GM19397 (cell line): ENCODE data around the gene PFDN1.
A peak's percentile ranks its signal among the peaks of the same experiment; 100 is the strongest.
"Not testable (repeated sequence)": the region's sequence is repeated elsewhere in the genome, so short reads cannot be mapped to it uniquely, and the experiment has no call there.

Experiments used
- ATAC-seq: cut with Tn5 transposase; IDR thresholded peaks from one replicate; pipeline ENCODE4 v1.9.1; 2021; ENCODE audit warnings: mild to moderate bottlenecking, moderate library complexity; ENCODE audit not compliant: unreplicated experiment

PFDN1 gene

DNA sequence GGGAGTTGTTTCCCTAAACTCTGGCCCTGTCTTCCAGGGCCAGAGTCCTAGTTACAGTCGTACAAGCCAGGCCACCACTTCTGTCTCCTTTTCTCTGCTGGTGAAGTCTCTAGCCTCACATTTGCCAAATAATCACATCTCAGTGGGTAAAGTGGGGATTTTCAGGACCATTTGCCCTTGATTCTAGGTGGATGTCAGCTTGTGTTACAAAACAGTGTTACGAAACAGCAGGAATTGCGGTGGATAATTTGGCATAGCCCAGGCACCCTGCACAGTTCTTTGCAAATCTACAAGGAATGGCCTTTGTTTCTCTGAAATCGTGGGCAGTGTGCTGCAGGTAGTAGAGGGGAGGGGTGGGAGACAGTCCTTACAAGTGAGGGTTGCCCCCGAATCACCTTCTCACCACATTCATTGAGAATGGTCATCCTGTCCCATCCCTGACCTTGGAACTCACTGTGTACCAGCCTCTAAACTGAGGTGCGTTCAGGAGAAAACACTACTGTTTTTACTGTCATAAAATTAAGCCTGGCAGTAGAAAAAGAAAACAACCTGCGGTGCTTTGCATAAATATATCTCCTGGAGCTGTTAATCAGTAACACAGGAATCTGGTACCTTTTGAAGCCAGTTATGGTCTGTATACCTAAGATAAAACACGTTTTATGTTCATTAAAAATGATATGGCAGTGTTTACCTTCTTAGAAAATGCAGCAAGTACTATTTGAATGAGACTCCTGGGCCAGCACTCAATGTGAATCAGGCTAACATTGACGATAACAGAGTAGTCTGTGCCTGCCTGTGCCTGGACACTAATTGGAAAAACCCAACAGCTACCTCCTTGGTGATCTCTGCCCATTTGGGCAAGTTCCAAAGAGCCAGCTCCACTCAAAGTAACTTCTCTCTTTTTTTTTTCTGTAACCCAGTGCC lies 83.6 kb downstream of the PFDN1 start:
- peak; percentile 35 for ATAC-seq

DNA sequence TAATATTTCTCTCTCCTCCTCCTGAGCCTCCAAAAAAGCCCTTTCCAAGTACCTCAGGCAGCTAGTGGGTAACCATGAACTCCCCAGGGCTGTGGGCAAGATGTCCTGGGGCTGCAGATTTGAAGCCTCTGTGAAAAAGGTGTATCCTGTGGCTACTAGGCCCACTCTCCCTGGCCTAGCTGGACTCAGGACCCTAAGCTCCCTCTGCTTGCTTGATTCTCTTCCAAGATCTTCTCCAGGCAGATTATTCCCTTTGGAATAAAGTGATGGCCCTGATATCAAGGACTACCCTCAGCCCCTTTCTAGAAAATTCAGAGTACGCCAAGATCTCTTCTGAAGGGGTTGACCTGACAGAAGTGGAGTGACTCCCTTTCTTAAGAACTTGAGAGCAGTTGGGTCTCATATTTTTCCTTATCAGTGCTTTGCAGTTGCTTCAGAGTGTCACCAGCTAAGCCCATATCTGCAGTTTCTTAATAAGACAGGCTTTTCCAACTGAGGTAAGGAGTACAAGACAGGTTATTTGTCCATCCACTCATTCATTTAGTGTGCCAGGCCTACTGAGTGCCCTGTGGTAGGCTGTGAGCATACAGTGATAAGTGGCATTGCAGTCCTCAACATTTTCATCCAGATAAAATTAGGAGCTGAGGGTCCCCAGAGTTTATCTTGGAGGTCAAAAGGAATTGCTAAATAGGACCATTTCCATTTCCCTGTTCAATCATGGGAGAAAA lies 85.4 kb downstream of the PFDN1 start:
- ATAC-seq, result no peak

DNA sequence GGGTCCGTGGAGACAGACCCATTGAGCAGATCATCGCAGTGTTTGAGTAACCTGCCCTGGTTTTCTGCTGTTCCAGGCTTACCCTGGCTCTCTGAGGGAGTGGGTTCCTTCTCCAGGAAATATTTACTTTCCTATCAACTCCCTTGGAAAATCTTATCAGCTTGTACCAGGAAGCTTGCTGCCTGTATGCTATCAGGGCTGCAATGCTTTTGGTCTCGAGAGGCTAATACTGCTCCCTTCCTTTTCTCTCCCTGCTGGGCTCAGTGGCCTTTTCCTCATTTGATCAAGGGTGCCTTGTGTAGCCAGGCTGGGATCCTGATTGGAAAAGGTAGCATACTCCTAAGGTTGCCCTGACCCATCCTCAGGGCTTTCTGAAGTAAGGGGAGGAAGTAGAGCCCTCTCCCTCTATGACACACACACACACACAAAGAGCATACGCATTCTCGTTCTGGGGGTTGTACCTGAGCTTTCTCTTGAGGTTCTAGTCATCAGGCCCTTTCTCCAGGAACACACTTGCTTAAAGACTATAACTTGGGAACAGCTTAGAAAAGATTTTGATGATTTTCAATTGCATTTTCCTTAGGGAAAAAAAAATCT lies 86.3 kb downstream of the PFDN1 start:
- ATAC-seq, result no peak

DNA sequence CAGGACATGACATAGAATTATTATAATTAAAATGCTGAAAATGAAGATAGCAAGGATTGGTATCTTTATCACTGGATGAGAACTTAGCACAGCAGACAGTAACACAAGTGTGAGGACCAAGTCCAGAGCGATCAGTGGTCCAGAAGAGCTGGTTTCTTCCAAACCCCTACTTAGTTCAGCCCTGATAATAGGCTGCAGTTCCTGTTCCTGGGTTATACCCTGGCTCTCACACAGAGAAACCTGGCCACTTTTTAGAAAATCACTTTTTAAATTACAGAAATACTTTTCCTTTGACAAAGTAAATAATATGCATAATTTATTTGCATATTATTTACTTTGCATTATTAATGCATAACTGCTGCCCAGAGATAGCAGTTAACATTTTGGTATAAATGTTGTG lies 87.6 kb downstream of the PFDN1 start:
- ATAC-seq, result no peak

DNA sequence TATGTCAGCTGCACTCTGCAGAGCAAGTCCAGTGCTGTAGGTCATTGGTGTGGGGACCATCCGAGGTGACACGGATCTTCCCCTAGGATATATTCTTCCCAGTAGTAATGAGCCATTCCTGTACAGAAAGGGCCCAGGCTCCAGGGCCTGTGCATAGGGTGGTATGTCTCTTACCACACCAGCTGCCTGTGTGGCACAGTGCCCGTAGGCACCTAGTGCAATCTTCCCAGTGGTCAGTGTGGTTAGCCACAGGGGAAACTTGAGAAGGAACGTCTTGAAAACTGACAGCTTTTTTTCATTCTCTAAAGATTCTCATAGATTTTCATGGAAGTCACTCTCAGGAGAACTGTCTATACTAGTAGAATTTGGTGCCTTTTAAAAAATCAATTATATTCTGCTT lies 88.1 kb downstream of the PFDN1 start:
- ATAC-seq, result no peak

DNA sequence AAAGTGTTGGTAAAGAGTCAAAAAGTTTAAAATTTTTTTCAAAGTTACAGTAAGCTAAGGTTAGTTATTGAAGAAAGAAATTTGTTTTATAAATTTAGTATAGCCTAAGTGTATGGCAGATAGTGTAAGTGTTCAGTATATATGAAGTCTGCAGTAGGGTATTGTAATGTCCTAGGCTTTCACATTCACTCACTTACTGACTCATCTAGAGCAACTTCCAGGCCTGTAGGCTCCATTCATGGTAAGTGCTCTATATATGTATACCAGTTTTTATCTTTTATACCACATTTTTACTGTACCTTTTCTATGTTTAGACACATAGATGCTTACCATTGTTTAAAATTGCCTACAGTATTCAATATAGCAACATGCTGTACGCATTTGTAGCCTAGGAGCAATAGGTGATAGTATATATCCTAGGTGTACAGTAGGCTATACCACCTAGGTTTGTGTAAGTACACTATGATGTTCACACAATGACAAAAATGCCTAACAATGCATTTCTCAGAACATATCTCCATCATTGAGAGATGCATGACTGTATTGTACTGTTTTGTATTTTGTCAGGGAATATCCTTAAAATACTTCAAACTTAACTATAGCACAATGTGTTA lies 89.4 kb downstream of the PFDN1 start:
- no peak for ATAC-seq

DNA sequence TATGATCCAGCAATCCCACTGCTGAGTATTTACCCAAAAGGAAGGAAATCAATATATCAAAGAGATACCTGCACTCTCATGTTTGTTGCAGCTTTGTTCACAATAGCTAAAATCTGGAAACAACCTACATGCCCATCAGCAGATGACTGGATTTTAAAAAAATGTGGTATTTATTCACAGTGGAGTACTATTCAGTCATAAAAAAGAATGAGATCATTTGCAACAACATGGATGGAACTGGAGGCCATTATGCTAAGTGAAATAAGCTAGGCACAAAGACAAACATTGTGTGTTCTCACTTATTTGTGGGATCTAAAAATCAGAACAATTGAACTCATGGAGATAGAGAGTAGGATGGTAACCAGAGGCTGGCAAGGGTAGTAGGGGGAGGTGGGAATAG lies 94.8 kb downstream of the PFDN1 start:
- no peak for ATAC-seq

DNA sequence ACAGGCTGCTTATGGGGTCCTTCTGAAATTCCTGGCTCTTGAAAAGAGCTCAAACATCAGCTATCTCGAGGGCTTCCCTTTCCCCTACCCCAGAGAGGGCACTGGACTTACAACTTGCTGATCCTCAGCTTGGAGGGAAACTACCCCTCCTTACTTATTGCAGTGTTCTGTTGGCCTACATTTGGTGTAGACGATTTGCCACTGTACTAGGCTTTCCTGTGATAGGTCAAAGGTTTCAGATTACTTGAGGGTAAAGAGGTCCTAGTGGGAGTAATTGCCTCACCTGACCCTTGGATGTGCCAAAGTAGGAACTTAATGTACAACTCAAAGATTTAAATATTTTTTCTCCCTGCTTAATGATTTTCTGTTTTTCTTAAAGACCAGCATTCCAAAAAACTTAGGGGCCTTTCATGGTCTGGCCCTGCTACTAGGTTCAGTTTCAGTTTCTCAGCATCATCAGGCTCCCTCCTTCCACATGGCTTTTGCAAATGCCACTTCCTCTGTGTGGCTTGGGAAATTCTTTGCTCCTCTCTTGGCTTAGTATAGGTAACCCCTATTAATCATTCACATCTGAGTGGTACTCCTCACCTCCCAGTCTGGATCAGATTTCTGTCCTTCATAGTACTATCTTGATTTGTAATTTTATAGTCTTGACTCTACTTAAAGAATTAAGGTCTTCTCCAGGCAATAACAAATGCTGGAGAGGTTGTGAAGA lies 95.5 kb downstream of the PFDN1 start:
- peak; percentile 68 for ATAC-seq

DNA sequence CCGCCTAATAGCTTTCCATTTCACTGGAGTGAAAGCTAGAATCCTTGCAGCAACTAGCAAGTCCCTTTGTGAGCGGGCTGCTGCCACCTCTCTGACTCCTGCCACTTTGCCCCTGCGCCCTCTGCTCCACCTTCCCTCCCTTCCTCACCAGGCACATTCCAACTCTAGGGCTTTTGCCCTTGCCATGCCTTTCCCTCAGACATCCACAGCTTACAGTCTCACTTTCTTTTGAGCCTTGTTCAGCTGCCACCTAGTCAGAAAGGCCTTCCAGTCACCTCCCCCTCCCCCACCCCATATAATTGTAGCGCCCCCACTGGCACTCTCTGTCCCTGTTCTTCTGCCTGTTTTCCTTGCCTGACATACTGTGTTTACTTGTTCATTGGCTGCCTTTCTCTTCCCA lies 96.9 kb downstream of the PFDN1 start:
- ATAC-seq, result no peak

DNA sequence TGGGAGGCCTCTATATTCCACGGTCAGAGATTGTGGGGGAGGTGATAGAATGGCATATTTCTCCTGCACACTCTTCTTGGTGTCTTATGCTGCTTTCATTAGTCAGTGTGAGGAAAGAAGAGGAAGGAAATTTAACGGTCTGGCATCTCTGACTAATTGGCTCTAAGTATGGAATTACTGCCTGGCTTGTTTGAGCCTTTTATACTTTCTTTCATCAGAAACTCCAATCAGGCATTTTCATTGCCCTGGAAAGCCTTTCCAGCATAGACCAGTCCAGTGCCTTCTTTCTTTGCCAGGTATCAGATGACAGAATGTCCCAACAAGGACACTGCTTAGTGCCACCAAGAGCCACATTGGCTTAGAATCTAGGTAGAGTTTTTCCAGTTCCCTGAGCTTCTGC lies 97.7 kb downstream of the PFDN1 start:
- ATAC-seq, result no peak

DNA sequence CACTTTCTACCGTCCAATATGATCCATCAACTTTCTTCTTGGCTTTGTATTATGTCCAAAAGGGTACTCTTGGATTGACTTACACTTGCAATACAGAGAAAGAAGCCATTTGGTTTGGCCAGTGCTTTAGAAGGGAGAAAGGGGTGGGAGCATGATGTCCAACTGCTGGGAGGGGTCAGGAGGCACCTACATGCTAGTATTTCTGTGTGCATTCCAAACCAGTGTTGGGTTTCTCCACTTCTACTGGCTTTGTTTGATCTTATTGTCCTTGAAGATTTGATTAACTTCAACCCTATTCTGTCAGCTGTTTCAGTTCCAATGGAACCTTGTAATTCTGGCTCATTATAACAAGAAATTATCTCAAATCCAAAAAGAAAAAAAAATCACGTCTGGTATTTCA lies 100.3 kb downstream of the PFDN1 start:
- no peak for ATAC-seq

DNA sequence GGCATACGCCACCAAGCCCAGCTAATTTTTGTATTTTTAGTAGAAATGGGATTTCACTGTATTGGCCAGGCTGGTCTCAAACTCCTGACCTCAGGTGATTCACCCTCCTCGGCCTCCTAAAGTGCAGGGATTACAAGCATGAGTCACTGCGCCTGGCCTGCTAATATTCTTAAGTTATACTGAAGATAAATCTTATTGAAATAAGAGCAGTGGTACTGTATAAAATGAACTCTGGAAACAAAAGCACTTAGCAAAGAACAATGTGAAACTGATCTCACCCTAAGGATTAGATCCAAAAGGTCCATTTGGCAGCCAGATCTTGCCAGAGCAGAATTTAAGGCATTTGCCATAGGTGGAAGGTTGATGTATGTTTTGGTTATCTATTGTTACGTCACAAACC lies 100.8 kb downstream of the PFDN1 start:
- no peak for ATAC-seq

DNA sequence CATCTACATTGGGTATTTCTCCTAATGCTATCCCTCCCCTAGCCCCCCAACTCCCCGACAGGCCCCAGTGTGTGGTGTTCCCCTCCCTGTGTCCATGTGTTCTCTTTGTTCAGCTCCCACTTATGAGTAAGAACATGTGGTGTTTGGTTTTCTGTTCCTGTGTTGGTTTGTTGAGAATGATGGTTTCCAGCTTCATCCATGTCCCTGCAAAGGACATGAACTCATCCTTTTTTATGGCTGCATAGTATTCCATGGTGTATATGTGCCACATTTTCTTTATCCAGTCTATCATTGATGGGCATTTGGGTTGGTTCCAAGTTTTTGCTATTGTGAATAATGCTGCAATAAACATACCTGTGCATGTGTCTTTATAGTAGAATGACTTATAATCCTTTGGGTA lies 104.0 kb downstream of the PFDN1 start:
- not testable (repeated sequence) for ATAC-seq

DNA sequence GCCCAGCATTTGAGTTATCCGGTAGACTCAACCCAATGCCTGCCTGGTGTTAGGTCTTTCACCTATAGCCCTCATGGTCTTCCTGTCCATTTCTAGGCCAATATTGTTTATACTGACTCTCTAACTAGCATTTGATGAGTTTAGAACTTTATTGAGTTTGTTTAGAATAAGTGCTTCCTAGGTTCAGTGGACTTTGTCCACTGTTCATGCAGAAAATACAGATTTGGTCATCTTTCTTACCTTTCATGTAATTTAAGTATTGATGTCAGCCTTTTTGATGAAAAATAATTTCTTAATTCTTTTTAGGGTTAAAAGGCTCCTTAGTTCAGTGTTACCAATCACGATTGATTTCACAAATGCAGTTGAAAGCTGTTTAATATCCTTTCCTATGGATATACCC lies 105.9 kb downstream of the PFDN1 start:
- no peak for ATAC-seq

DNA sequence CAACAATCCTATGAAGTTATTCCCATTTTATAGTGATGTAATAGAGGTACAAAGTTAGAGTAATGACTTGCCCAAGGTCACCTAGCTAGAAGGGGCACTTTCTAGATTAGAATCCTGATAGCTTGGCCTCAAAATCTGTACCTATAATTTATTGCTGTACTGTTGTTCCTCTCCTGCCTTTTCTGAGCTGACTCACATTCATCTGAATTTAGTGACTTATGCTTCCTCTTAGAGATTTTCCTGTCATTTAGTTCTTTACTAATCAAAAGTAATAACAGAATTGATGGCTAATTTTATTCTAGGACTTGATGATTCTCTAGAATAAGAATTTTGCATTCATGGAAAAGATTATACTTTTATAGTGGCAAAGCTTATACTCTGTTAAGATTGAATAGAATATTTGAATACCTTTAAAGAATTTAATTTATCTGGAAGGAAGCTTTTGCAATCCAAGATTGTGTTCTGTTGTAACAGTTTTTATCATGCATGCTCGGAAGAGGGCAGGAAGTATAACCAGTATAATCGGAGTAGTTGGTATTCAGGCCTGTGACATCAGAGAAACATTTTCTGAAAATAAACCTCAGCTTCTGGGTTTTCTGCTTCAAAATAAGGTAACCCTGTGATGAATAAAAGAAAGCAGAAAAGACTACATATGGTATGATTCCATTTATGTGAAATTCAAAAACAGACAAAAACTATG lies 106.6 kb downstream of the PFDN1 start:
- ATAC-seq, result no peak
